Measurements from ENCODE around the gene CPA5. TPM values are rescaled to one million over a fixed set of nuclear protein-coding genes. Genes with fewer than 3 reads are reported as not detected.

The CPA5 gene
- polyA plus RNA-seq (2013, experiment 1 of 2): 0.11 TPM
- polyA plus RNA-seq (2013, experiment 2 of 2): 0.03 TPM

DNA sequence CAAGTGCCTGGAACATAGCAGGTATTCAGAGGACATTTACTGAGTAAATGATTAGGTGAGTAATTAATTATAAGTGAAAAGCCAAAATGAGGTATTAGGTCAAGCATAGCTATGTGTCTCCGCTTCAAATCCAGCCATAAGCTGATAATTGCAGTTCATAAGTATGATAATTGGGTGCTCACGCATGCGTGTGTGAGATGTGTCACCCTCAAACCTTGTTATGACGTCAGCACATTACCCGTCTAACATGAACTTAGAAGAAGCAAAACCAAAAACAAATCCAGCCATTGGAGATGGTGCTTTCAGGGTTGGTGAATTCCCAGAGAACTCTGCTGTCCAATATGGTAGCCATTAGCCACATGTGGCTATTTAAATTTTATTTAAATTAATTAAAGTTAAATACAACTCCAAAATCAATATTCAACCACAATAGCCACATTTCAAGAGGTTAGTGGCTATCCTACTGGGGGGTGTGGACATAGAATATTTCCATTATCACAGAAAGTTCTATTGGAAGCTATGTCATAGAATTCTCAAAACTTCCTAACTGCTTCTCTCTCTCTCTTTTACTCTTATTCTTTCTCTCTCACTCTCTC is at the start of gene CPA5:
Gene CPA5 (plus strand): TSS at position 546 of the 596 bp plus-strand sequence. CDS start 1,670 bp downstream, outside the sequence.
- H2AK5ac ChIP-seq (ENCODE audit: low read depth, low read length): no peak within 1 kb of the TSS
- H3K27ac ChIP-seq (replicated peaks; ENCODE audit: low read length): peak within 1 kb of the TSS; percentile 60
- no peak within 1 kb of the TSS for H3K9ac ChIP-seq (ENCODE audit: low read depth, low read length, poor library complexity)
- no peak within 1 kb of the TSS for H2BK15ac ChIP-seq (ENCODE audit: low read length)
- no peaks in the 10 kb centered on the region for H3K36me3 ChIP-seq (replicated peaks in 1 of 2; ENCODE audit: control insufficient read depth in 2 of 2, insufficient read depth in 2 of 2, low read length in 2 of 2)
- no peak within 1 kb of the TSS for H3K23ac ChIP-seq (ENCODE audit: low read depth, low read length, poor library complexity)
- H2BK120ac ChIP-seq (ENCODE audit: low read depth, low read length): no peak within 1 kb of the TSS
- no peak within 1 kb of the TSS for H2BK5ac ChIP-seq (ENCODE audit: low read length)
- H3K4ac ChIP-seq (ENCODE audit: low read length): no peak within 1 kb of the TSS
- H3K14ac ChIP-seq (ENCODE audit: low read length): no peak within 1 kb of the TSS
- DNase-seq (ENCODE audit: low spot score): no peak
- no peak within 1 kb of the TSS for H2BK12ac ChIP-seq (ENCODE audit: low read length)
- peak within 1 kb of the TSS in 1 of 2 donors; percentile 12 for H3K4me3 ChIP-seq (ENCODE audit: low read length in 2 of 2)
- H3K79me1 ChIP-seq (ENCODE audit: low read depth, low read length): no peaks in the 10 kb centered on the region
- H3K9me3 ChIP-seq (replicated peaks in 1 of 2; ENCODE audit: control insufficient read depth in 2 of 2, insufficient read depth in 1 of 2, low read depth in 1 of 2, low read length in 2 of 2): no peaks in the 10 kb centered on the region
- peak within 1 kb of the TSS; percentile 32 for H4K91ac ChIP-seq (ENCODE audit: low read depth, low read length, poor library complexity)
- no CpG with 5 or more reads among the region's 5 CpGs for WGBS, 2 donors (ENCODE audit: extremely low coverage in 2 of 2, insufficient read length in 2 of 2, insufficient replicate concordance in 1 of 2)
- H3K27me3 ChIP-seq (ENCODE audit: control insufficient read depth in 3 of 3, insufficient read depth in 3 of 3, low read depth in 1 of 3, low read length in 3 of 3): no peaks in the 10 kb centered on the region
- H3K4me2 ChIP-seq (ENCODE audit: insufficient read depth, low read length, poor library complexity, severe bottlenecking): peak within 1 kb of the TSS; percentile 36
- no peak within 1 kb of the TSS for H4K8ac ChIP-seq (ENCODE audit: low read depth, low read length)
- peak within 1 kb of the TSS; percentile 5 for H2AFZ ChIP-seq (ENCODE audit: low read length)
- H3K4me1 ChIP-seq (ENCODE audit: control insufficient read depth in 2 of 2, insufficient read depth in 1 of 2, low read depth in 1 of 2, low read length in 2 of 2): peaks cover 17 to 20% of the 10 kb centered on the region in 2 donors
- H3K18ac ChIP-seq (ENCODE audit: low read length): no peak within 1 kb of the TSS

- no peaks in the 10 kb centered on the region for H3K27me3 ChIP-seq (ENCODE audit: control insufficient read depth in 3 of 3, insufficient read depth in 3 of 3, low read depth in 1 of 3, low read length in 3 of 3)
- H2BK15ac ChIP-seq (ENCODE audit: low read length): no peak overlapping the region
- no CpG with 5 or more reads among the region's 13 CpGs for WGBS, 2 donors (ENCODE audit: extremely low coverage in 2 of 2, insufficient read length in 2 of 2, insufficient replicate concordance in 1 of 2)
- no peak overlapping the region for H3K14ac ChIP-seq (ENCODE audit: low read length)
- no peak overlapping the region for H3K18ac ChIP-seq (ENCODE audit: low read length)
- no peak overlapping the region for H2BK12ac ChIP-seq (ENCODE audit: low read length)
- H3K23ac ChIP-seq (ENCODE audit: low read depth, low read length, poor library complexity): no peak overlapping the region
- H3K4me1 ChIP-seq (ENCODE audit: control insufficient read depth in 2 of 2, insufficient read depth in 1 of 2, low read depth in 1 of 2, low read length in 2 of 2): peaks cover 10 to 16% of the 10 kb centered on the region in 2 donors
- H2AK5ac ChIP-seq (ENCODE audit: low read depth, low read length): no peak overlapping the region
- no peak overlapping the region for H3K4ac ChIP-seq (ENCODE audit: low read length)
- no peak overlapping the region for H4K8ac ChIP-seq (ENCODE audit: low read depth, low read length)
- H2BK120ac ChIP-seq (ENCODE audit: low read depth, low read length): no peak overlapping the region
- no peak overlapping the region for H3K4me3 ChIP-seq (ENCODE audit: low read length in 2 of 2)
- H2AFZ ChIP-seq (ENCODE audit: low read length): no peak overlapping the region
- H3K79me1 ChIP-seq (ENCODE audit: low read depth, low read length): no peaks in the 10 kb centered on the region
- H4K91ac ChIP-seq (ENCODE audit: low read depth, low read length, poor library complexity): no peak overlapping the region
- peaks cover 0 to 3% of the 10 kb centered on the region in 2 donors for H3K9me3 ChIP-seq (replicated peaks in 1 of 2; ENCODE audit: control insufficient read depth in 2 of 2, insufficient read depth in 1 of 2, low read depth in 1 of 2, low read length in 2 of 2)
- no peak for DNase-seq (ENCODE audit: low spot score)
- H2BK5ac ChIP-seq (ENCODE audit: low read length): no peak overlapping the region
- no peaks in the 10 kb centered on the region for H3K36me3 ChIP-seq (replicated peaks in 1 of 2; ENCODE audit: control insufficient read depth in 2 of 2, insufficient read depth in 2 of 2, low read length in 2 of 2)
- H3K4me2 ChIP-seq (ENCODE audit: insufficient read depth, low read length, poor library complexity, severe bottlenecking): no peak overlapping the region
- H3K9ac ChIP-seq (ENCODE audit: low read depth, low read length, poor library complexity): no peak overlapping the region
- H3K27ac ChIP-seq (replicated peaks; ENCODE audit: low read length): no peak overlapping the region
These were observed 48.2 kb upstream of the CPA5 start for GRCh38 chr7:130296221-130296951.

- peaks cover 10 to 16% of the 10 kb centered on the region in 2 donors for H3K4me1 ChIP-seq (ENCODE audit: control insufficient read depth in 2 of 2, insufficient read depth in 1 of 2, low read depth in 1 of 2, low read length in 2 of 2)
- H3K23ac ChIP-seq (ENCODE audit: low read depth, low read length, poor library complexity): no peak overlapping the region
- no peak overlapping the region for H3K4me3 ChIP-seq (ENCODE audit: low read length in 2 of 2)
- WGBS, 2 donors (ENCODE audit: extremely low coverage in 2 of 2, insufficient read length in 2 of 2, insufficient replicate concordance in 1 of 2): no CpG with 5 or more reads among the region's 20 CpGs
- no peak overlapping the region for H2BK12ac ChIP-seq (ENCODE audit: low read length)
- no peaks in the 10 kb centered on the region for H3K79me1 ChIP-seq (ENCODE audit: low read depth, low read length)
- no peak overlapping the region for H2BK15ac ChIP-seq (ENCODE audit: low read length)
- peak overlapping the region; percentile 88 for H2AFZ ChIP-seq (ENCODE audit: low read length)
- no peak overlapping the region for H3K9ac ChIP-seq (ENCODE audit: low read depth, low read length, poor library complexity)
- no peak overlapping the region for H4K91ac ChIP-seq (ENCODE audit: low read depth, low read length, poor library complexity)
- no peak overlapping the region for H2BK5ac ChIP-seq (ENCODE audit: low read length)
- H3K27me3 ChIP-seq (ENCODE audit: control insufficient read depth in 3 of 3, insufficient read depth in 3 of 3, low read depth in 1 of 3, low read length in 3 of 3): no peaks in the 10 kb centered on the region
- no peaks in the 10 kb centered on the region for H3K36me3 ChIP-seq (replicated peaks in 1 of 2; ENCODE audit: control insufficient read depth in 2 of 2, insufficient read depth in 2 of 2, low read length in 2 of 2)
- peak overlapping the region; percentile 11 for H3K27ac ChIP-seq (replicated peaks; ENCODE audit: low read length)
- peaks cover 0 to 3% of the 10 kb centered on the region in 2 donors for H3K9me3 ChIP-seq (replicated peaks in 1 of 2; ENCODE audit: control insufficient read depth in 2 of 2, insufficient read depth in 1 of 2, low read depth in 1 of 2, low read length in 2 of 2)
- H3K14ac ChIP-seq (ENCODE audit: low read length): no peak overlapping the region
- H3K4ac ChIP-seq (ENCODE audit: low read length): no peak overlapping the region
- H2AK5ac ChIP-seq (ENCODE audit: low read depth, low read length): no peak overlapping the region
- H3K4me2 ChIP-seq (ENCODE audit: insufficient read depth, low read length, poor library complexity, severe bottlenecking): no peak overlapping the region
- H2BK120ac ChIP-seq (ENCODE audit: low read depth, low read length): no peak overlapping the region
- DNase-seq (ENCODE audit: low spot score): no peak
- H3K18ac ChIP-seq (ENCODE audit: low read length): peak overlapping the region; percentile 55
- H4K8ac ChIP-seq (ENCODE audit: low read depth, low read length): no peak overlapping the region
These were observed 46.7 kb upstream of the CPA5 start for GRCh38 chr7:130297628-130298543.
